ENCODE results near the gene EXOC8.

Gene EXOC8, protein sequence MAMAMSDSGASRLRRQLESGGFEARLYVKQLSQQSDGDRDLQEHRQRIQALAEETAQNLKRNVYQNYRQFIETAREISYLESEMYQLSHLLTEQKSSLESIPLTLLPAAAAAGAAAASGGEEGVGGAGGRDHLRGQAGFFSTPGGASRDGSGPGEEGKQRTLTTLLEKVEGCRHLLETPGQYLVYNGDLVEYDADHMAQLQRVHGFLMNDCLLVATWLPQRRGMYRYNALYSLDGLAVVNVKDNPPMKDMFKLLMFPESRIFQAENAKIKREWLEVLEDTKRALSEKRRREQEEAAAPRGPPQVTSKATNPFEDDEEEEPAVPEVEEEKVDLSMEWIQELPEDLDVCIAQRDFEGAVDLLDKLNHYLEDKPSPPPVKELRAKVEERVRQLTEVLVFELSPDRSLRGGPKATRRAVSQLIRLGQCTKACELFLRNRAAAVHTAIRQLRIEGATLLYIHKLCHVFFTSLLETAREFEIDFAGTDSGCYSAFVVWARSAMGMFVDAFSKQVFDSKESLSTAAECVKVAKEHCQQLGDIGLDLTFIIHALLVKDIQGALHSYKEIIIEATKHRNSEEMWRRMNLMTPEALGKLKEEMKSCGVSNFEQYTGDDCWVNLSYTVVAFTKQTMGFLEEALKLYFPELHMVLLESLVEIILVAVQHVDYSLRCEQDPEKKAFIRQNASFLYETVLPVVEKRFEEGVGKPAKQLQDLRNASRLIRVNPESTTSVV

DNA sequence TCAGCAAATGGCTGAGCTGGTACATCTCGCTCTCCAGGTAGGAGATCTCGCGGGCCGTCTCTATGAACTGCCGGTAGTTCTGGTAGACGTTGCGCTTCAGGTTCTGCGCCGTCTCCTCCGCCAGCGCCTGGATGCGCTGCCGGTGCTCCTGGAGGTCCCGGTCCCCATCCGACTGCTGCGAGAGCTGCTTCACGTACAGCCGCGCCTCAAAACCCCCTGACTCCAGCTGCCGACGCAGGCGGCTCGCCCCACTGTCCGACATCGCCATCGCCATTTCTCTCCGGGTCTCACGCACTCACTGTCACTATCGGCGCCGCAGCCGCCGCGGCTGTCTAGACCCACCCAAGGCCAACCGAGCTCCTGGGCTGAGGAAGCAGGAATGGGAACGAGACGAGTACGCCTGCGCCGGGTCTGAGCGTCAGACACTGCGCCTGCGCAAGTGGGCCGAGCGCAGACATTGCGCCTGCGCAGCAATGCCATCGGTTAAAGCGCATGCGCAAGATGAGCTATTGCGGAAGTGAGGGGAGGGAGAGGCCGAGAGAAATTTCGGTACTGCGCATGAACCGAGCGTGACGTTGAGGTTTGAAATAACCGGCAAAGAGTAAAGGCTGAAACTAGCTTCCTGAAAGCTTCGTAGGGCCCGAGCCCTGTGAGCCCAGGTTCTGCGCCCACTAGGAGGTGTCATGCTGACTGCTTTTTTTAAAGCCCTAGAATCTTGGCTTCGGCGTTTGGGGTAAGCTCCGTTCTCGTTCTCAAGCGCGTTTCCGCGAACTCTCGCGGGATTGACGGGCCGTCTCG is at the start of gene EXOC8:
TSS of gene EXOC8 (minus strand) at position 381 of the 798 bp plus-strand sequence. CDS start at position 274, 107 bp downstream.
- peak; percentile 97 for DNase-seq

DNA sequence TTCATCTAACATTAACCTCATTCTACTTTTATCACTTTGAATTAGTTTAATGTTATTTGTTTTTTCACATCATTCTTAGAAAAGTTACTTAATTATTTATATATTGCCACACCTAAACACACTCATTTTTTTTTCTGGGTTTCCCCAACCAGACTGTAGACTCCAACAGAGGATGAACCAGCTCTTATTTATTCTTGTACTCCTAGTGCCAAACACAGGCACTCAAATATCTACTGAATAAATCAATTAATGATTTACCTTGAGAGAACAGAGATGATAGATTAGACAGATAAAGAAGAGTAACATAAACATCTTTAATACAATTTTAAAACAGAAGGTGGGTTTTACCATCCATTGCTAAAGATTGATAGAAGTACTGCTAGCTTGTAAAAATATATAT is 48.8 kb upstream of the EXOC8 start:
- DNase-seq: no peak

DNA sequence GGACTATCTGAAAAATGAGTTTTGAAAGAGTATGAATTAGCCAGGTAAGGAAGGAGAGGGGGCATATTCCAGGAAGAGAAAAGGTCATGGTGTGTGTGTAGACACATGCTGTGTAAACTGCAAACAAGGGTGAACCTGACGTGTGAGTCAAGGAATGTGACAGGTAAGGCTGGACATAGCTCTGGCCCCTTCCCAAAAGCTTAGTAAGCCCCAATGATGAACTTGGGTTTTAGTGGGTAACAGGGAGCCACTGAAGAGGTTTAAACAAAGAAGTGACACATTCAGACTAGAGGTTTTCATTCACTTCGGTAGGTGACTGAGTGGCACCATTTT is 47.7 kb upstream of the EXOC8 start:
- no peak for DNase-seq

DNA sequence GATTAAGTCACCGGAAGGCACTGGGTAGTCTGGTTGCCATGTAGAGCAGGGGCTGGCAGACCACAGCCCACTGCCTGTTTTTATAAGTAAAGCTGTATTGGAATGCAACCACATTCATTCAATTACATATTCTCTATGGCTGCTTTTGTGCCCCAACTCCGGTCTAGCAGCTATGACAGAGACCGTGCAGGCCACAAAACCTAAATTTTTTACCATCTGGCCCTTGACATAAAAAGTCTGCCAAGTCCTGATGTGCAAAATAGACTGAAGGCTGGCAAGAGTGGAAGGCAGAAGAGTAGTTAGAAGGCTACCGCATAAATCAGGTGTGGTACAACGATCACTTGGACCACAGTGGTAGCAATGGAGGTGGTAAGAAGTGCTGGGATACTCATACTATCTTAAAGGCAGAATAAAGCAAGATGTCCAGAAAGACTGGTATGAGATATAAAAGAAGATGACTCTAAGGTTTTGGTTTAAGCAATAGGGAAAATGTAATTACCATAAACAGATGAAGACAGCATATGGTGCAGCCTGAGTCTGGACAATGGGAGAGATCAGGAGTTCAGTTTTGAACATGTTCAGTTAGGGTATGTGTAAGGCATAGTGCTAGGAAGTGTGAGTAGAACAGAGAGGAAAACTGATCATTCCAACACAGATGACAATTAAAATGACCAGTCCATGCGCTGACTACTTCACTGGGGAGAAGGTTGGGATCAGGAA is 47.2 kb upstream of the EXOC8 start:
- no peak for DNase-seq

DNA sequence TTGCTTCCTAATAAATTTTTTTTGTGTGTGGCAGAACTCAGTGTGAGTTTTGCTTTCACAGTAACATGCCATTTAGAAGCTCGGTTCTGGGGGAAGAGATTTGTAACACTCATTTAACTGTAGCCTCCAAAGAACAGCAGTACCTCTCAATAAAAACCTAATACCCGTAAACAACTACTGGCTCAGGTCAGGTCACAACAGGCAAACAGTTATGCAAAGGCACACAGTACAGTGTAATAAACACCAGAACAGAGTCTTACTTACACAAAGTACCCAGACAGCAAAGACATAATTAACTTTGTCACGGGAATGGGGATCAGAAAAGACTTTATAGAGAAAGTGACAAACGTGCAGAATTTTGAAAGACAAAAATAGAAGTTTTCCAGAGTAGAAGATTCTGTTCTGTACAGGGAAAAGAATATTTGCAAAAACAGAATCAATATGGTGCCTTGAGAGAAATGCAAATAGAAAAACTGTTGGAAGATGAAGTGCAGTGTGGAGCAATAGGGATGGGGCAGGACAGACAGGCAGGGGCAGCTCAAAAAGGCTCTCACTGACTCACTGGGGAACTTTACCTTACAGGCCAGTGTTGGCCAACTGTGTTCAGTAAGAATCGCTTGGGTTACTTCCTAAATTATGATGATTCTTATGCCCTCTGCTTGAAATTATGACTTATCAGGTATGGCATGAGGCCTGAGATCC is 45.7 kb upstream of the EXOC8 start:
- no peak for DNase-seq

DNA sequence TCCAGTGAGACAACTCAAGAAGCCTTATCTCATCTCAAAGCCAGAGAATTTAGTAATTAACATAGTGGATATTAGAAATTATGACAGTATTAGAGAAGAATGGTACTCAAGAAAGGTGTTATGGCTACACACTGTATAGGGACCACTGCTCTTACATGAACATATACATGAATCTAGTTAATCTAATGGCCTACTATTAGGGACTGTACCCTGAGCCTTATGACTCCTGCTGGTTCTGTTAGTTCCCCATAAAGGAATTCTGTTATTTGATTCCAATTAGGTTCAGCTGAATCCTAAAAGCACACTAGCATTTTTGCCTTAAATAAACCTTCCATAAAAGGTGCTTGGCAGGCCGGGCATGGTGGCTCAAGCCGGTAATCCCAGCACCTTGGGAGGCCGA is 44.8 kb upstream of the EXOC8 start:
- DNase-seq: no peak

DNA sequence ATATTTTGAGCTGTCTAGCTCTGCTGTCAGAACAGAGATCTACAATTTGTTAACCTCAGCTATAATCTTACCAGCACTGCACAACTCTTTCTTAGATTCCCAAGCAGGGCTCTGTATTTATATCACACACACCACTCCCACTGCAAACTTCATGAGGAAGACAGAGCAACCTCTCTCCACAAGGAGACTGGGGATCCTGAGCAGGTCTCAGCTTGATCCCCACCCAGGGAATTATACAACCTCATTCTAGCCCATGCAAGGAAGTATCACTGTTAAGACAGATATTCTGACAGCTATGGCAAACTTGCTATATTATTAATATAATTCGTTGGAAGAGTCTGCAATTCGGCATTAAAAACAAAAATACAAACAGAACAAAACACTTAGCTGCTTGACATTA is 44.1 kb upstream of the EXOC8 start:
- no peak for DNase-seq

DNA sequence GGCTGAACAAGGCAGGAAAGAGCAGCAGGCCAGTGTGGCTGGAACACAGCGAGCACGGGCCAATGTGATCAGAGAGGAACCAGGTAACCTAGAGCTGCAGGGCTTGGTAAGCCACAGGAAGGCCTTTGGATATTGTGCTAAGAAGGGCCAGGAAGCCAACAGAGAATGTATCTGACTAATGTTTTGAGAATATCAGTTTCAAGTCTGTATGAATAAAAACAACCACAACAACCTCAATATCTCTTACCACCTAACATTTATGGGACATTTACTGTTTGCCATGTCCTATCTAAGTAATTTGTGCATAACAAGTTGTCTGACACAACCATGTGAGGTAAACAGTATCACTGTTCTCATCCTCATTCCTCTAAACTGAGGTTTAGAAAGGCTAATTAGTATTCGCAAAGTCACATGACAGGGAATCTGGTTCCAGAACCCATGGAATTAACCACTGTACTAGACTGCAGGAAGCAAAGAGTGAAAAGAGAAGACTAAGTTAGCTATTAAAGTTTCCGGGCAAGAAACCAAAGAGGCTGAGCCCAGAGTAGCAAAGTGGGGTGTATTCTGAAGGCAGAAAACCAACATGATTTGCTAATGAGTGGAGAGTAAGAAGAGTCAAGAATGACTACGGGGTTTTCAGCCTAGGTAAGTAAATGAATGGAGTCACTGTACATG is 39.4 kb upstream of the EXOC8 start:
- DNase-seq: peak; percentile 29

DNA sequence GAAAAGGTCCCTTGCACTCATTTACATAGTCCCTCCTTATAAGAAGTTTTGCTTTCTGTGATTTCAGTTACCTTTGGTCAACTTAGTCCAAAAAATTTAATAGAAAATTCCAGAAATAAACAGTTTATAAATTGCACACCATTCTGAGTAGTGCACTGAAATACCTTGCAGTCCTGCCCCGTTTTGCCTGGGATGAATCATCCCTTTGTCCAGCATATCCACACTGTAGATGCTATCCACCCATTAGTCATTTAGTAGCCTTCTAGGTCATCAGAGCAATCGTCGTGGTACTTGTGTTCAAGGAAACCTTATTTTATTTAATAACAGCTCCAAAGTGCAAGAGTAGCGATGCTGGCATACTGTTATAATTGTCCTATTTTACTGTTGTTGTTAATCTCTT is 38.4 kb upstream of the EXOC8 start:
- no peak for DNase-seq

DNA sequence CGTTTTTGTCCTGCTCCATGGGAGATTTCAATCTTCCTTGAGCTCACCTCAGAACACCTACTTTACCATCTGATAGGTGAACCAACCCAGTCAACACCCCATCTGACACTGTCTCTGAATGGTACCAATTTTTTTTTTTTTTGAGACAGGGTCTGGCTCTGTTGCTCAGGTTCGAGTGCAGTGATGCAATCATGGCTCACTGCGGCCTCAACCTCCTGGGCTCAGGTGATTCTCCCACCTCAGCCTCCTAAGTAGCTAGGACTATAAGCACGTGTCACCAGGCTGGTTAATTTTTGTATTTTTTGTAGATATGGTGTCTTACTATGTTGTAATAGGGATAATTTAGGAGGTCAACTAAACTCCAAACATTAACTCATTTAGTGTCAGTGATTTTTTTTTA is 36.7 kb upstream of the EXOC8 start:
- DNase-seq: no peak

DNA sequence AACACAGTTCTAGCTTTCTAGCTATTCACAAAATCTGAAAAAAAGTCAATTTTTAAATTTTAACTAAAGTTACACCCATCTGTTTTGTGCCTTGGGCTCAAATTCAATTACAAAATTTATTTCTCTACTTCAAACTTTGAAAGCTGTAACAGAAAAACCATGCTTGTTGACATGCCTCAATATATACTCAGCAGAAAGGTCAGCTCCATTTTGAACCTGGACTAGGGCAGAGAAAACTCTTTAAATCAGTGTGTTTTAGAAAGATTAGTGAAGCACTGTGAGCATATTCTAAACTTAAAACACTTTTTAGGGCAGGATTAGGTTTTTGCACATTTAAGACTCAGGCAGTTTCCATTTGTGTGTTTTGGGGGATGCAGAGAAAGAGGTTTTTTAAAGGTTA is 34.8 kb upstream of the EXOC8 start:
- no peak for DNase-seq

DNA sequence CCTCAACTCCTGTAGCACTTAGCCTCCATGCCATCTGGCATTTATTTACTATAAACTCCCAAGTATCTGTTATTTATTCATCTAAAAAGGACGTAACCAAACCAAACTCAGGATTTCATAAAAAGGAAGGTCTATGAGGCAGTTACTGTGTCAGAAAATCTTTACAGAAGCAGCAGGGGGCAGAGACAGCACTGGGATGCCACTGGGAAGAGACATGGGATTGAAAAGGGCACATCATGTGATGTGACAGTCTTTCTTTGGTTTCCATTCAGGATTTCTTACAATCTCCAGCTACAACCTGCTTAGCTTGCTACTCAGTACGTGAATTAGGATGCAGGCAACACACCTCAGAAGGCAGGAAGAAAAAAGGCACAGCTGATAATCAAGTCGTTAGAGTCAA is 31.6 kb upstream of the EXOC8 start:
- DNase-seq: no peak

DNA sequence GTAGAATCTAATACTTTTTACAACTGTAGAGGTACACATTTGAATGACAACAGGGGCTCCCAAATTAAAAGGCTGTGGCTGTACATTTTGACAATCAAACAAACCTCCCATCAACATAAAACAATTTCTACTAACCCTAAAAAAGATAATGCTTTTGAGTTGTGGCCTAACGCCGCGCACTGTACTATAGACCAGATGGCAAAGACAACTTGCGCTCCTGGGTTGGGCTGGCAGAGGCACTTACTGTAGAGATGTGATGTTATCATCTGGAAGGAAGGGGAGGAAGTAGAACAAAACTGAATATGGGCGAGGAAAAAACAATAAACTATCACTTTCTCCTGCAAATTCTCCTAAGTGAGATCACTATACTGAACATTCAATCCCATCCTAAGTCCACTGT is 26.5 kb upstream of the EXOC8 start:
- DNase-seq: no peak

DNA sequence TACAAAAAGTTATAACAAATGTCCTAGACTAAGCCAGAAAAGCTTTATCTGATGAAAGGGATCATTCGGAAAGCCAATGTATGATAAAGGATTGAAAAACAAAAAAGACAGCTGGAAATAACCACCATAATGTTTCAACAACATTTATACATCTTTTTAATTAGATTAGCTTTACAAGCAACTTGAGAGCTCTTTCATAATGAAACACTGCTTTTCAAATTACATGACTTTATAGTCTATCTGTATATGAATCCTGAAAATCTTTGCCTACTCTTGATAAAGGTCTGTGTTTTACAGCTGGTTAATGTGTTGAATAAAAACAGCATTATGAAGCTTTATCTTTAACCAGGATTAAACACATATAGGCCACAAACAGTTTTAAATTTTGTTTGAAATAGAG is 26.0 kb upstream of the EXOC8 start:
- DNase-seq: no peak

DNA sequence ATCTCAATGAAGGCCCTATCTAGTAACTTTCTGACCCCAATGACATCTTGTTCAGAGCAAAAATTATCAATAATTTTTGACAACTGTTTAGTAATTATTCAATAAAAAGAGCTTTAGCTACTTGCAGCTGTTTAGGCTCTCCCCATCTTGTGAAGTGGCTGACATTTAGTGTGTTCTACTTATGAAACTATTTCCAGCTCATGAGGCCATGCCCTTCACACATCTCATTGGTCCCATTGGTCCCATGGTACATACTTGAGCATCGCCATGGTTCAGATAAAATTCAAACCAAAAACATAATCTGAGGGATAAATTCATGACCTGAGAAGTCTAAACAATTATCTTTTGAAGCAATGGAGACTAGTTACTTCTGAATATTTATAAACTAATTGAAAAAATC is 24.7 kb upstream of the EXOC8 start:
- DNase-seq: no peak

DNA sequence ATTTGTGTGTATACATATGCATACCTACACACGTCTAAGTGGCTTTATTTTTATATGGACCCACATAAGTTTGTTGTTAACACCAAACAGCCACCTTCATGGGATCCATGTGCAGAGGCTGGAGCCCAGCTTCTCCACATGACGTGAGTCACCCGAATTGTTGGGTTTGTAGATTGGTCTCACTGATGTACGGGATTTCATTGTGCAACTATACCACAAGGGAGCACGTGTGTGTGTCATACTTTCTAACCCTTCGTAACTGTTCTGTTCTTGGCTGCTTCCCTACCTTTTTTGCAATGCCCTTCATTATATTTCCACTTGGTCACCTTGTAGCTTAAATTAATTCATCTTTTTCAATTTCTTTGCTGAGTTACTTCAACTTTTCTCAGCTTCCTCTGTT is 21.5 kb upstream of the EXOC8 start:
- no peak for DNase-seq

DNA sequence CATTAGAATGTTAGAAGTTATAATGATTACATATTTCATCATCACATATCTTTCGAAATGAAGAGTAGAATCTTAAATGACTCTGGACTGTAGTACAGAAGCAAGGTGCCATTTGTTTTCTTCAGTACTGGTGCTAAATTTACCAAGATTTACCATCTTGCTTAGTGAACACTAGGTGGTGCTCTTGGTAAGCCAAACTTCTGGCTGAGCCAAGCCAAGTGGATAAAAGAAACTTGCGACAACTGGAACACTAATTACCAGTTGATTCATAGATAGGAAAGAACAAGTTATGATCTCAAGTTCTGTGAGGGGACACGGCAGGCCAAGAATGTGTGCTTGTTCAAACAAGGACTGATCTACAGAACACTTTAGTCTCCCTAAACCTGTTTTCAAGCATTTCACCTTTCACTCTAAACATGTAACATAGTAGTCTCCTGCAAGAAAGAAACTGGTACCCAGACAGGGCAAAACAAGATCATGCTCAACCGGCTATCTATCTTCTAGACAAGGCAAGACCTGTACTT is 20.2 kb upstream of the EXOC8 start:
- DNase-seq: no peak

DNA sequence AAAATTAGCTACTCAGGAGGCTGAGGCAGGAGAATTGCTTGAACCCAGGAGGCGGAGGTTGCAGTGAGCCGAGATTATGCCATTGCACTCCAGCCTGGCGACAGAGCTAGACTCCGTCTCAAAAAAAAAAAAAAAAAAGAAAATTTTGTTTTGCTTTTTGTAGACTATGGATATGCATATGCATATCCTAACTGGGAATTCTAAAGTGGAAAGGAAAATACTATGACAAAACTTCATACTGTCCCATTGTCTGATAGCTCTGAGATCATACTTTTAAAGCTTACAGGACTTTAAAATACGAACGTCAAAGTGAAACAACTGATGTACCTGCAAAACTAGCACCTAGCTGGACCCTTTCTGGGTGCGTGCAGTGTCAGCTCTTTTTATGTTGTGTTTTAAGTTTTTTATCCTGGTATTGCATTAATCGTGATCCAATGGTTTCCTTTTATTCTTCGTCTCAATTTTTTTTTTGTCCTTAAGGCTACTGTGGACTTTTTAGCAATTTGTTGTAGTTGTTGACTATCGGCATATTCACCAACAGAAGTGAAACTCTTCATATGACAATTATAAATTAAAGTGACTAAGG is 19.6 kb upstream of the EXOC8 start:
- DNase-seq: no peak

DNA sequence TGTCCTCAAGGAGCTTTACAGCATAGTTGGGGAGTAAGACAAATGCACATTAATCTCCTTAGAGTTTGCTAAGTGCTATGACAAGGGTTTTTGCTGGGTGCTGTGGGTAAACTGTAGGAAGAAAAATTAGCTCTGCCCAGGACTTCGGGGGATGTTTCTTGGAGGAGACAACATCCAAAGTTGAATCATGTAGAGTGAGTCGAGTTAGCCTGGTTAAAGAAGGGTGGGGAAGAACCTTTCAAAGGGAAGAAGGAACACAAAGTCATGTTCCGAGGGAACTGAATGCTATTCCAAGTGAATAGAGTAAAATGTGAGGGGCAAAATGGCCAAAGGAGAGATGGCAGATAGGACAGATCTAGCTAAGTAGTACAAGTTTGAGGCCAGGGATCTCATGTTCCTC is 17.5 kb upstream of the EXOC8 start:
- no peak for DNase-seq

DNA sequence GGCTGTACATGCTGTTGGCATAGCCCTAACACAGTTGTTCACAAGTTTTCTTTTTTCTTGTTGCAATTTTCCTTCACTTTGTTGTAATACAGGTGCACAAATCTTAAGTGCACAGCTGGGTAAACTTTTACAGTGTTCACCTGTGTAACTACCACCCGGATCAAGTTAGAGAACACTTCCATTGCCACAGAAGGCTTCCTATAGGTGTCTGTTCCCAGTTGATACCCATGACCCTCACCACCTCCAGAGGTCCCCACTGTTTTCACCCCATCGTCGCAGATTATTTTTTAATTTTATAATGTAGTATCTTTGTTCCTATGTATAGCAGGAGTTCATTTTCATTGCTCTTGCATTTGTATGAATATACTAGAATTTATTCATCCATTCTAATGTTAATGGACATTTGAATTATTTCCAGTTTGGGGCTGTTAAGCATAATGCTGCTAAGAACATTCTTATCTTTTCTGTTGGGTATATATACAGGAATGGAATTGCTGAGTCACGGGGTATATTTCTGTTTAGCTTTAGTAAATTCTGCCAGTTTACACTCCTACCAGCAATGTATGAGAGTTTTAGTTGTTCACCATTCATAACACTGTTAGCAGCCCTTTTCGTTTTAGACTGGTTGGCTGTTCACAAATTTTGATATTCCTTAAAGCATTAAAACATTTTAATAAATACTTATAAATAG is 16.8 kb upstream of the EXOC8 start:
- DNase-seq: no peak

DNA sequence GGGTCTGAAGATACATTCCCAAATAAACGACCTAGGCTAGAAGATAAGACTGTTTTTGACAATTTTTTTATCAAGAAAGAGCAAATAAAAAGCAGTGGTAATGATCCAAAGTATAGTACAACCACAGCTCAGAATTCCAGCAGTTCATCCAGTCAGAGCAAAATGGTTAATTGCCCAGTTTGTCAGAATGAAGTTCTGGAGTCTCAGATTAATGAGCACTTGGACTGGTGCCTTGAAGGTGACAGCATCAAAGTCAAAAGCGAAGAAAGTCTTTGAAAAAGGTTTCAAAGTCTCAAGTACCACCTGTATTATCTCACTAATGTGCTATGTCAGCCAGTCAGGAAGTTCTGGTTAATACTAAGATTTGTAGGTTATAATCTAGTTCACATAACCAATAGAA is 15.4 kb upstream of the EXOC8 start:
- no peak for DNase-seq
